Esophagus (tissue), 2 donors: ENCODE data around the gene ANK2. TPM values are rescaled to one million over a fixed set of nuclear protein-coding genes. Genes with fewer than 3 reads are reported as not detected.

ENCODE experiments used
- H3K27ac ChIP-seq, 2 donors: one replicate each; pipeline ENCODE4 v1.5.1; 2013; ENCODE audit warnings: low read depth in 2 of 2, mild to moderate bottlenecking in 2 of 2, inconsistent platforms in 1 of 2, low read length in 1 of 2, moderate library complexity in 1 of 2
- H3K27me3 ChIP-seq, 2 donors: one replicate each; pipeline ENCODE4 v1.6.1; 2013; ENCODE audit warnings: low read length in 2 of 2, control low read depth in 1 of 2, mild to moderate bottlenecking in 1 of 2; ENCODE audit not compliant: insufficient read depth in 2 of 2, control insufficient read depth in 1 of 2
- H3K36me3 ChIP-seq, 2 donors: one replicate each; pipeline ENCODE4 v1.6.1; 2013; ENCODE audit warnings: low read length in 1 of 2; ENCODE audit not compliant: control insufficient read depth in 2 of 2, insufficient read depth in 2 of 2
- H3K4me1 ChIP-seq, 2 donors: one replicate each; pipeline ENCODE4 v1.6.1; 2013; ENCODE audit warnings: low read length in 1 of 2; ENCODE audit not compliant: control insufficient read depth in 2 of 2, insufficient read depth in 2 of 2
- H3K4me3 ChIP-seq, 2 donors: one replicate each; pipeline ENCODE4 v1.5.1; 2013; ENCODE audit warnings: low read length in 2 of 2, mild to moderate bottlenecking in 2 of 2, low read depth in 1 of 2, moderate library complexity in 1 of 2
- H3K9me3 ChIP-seq, 2 donors: one replicate each; pipeline ENCODE4 v1.6.1; 2013; ENCODE audit warnings: mild to moderate bottlenecking in 2 of 2, low read depth in 1 of 2, low read length in 1 of 2, moderate library complexity in 1 of 2; ENCODE audit not compliant: control insufficient read depth in 2 of 2, insufficient read depth in 1 of 2
- WGBS, 2 donors: extraction: QIAGEN DNeasy Blood & Tissue Kit; methylation state at CpG; one replicate each; pipeline ENCODE4 v1.1.7; 2013; 5-methylcytosine and 5-hydroxymethylcytosine counted together
- polyA plus RNA-seq, 2 donors: library from polyadenylated mRNA; stranded (reverse); fragments of 200-250 nt; gene quantifications; one replicate each; pipeline ENCODE4 v1.2.3, GENCODE V29; 2013
- donor health status: healthy with polysubstance abuse.
- donor health status: Bipolar disorder and iron deficiency.

ANK2 gene
- polyA plus RNA-seq, 2 donors: 0.51 to 1.4 TPM

- Histone ChIP-seq H3K4me1 (no peaks in the 10 kb centered on the region), H3K27me3 (no peaks in the 10 kb centered on the region), H3K4me3 (no peak overlapping the region), H3K27ac (no peak overlapping the region), H3K36me3 (no peaks in the 10 kb centered on the region), H3K9me3 (no peaks in the 10 kb centered on the region)
- WGBS, 2 donors: 75 to 79% methylated on average over 5 of the region's 5 CpGs
Measured at GRCh38 chr4:113322736-113323135, 273.3 kb downstream of the ANK2 start.

GRCh38 chr4:113325876-113326615 lies 276.6 kb downstream of the ANK2 start:
- no peaks in the 10 kb centered on the region for H3K36me3 ChIP-seq
- no peaks in the 10 kb centered on the region for H3K4me1 ChIP-seq
- H3K27ac ChIP-seq: no peak overlapping the region
- H3K4me3 ChIP-seq: no peak overlapping the region
- H3K9me3 ChIP-seq: no peaks in the 10 kb centered on the region
- WGBS, 2 donors: 72 to 77% methylated on average over 5 of the region's 5 CpGs
- no peaks in the 10 kb centered on the region for H3K27me3 ChIP-seq

- H3K27me3 ChIP-seq: no peaks in the 10 kb centered on the region
- no peaks in the 10 kb centered on the region for H3K36me3 ChIP-seq
- no peaks in the 10 kb centered on the region for H3K4me1 ChIP-seq
- H3K9me3 ChIP-seq: no peaks in the 10 kb centered on the region
- 84% methylated on average over 4 of the region's 4 CpGs for WGBS, 2 donors
- H3K4me3 ChIP-seq: no peak overlapping the region
- no peak overlapping the region for H3K27ac ChIP-seq
Measured at GRCh38 chr4:113327494-113327893, 278.0 kb downstream of the ANK2 start.

GRCh38 chr4:113328514-113328913 lies 279.1 kb downstream of the ANK2 start:
- 93 to 95% methylated on average over 3 of the region's 3 CpGs for WGBS, 2 donors
- Histone ChIP-seq H3K4me1 (no peaks in the 10 kb centered on the region), H3K27me3 (no peaks in the 10 kb centered on the region), H3K27ac (no peak overlapping the region), H3K36me3 (no peaks in the 10 kb centered on the region), H3K9me3 (no peaks in the 10 kb centered on the region), H3K4me3 (no peak overlapping the region)

GRCh38 chr4:113330200-113330599 lies 280.7 kb downstream of the ANK2 start:
- no peaks in the 10 kb centered on the region for H3K4me1 ChIP-seq
- H3K36me3 ChIP-seq: no peaks in the 10 kb centered on the region
- no peak overlapping the region for H3K27ac ChIP-seq
- WGBS, 2 donors: 95 to 96% methylated on average over 12 of the region's 12 CpGs
- H3K27me3 ChIP-seq: no peaks in the 10 kb centered on the region
- H3K4me3 ChIP-seq: no peak overlapping the region
- H3K9me3 ChIP-seq: no peaks in the 10 kb centered on the region

- no peak overlapping the region for H3K4me3 ChIP-seq
- H3K9me3 ChIP-seq: no peaks in the 10 kb centered on the region
- H3K27ac ChIP-seq: no peak overlapping the region
- H3K36me3 ChIP-seq: no peaks in the 10 kb centered on the region
- WGBS, 2 donors: 62 to 75% methylated on average over 6 of the region's 6 CpGs
- H3K27me3 ChIP-seq: no peaks in the 10 kb centered on the region
- H3K4me1 ChIP-seq: no peaks in the 10 kb centered on the region
Measured at GRCh38 chr4:113331811-113332210, 282.4 kb downstream of the ANK2 start.

GRCh38 chr4:113332701-113333100 lies 283.2 kb downstream of the ANK2 start:
- no peak overlapping the region for H3K4me3 ChIP-seq
- no peak overlapping the region for H3K27ac ChIP-seq
- no peaks in the 10 kb centered on the region for H3K9me3 ChIP-seq
- no peaks in the 10 kb centered on the region for H3K36me3 ChIP-seq
- no peaks in the 10 kb centered on the region for H3K27me3 ChIP-seq
- H3K4me1 ChIP-seq: no peaks in the 10 kb centered on the region
- 90 to 92% methylated on average over 5 of the region's 5 CpGs for WGBS, 2 donors

- WGBS, 2 donors: 90 to 95% methylated on average over 10 of the region's 10 CpGs
- H3K4me3 ChIP-seq: no peak overlapping the region
- no peaks in the 10 kb centered on the region for H3K27me3 ChIP-seq
Measured at GRCh38 chr4:113335746-113336145, 286.3 kb downstream of the ANK2 start.

GRCh38 chr4:113336556-113336955 lies 287.1 kb downstream of the ANK2 start:
- 65 to 68% methylated on average over 2 of the region's 2 CpGs for WGBS, 2 donors
- no peak overlapping the region for H3K4me3 ChIP-seq
- no peaks in the 10 kb centered on the region for H3K9me3 ChIP-seq
- H3K27ac ChIP-seq: no peak overlapping the region
- H3K36me3 ChIP-seq: no peaks in the 10 kb centered on the region
- H3K27me3 ChIP-seq: no peaks in the 10 kb centered on the region
- no peaks in the 10 kb centered on the region for H3K4me1 ChIP-seq

More at GRCh38 chr4:113335746-113336145, 286.3 kb downstream of the ANK2 start:
- H3K27ac ChIP-seq: no peak overlapping the region
- H3K36me3 ChIP-seq: no peaks in the 10 kb centered on the region
- no peaks in the 10 kb centered on the region for H3K4me1 ChIP-seq
- H3K9me3 ChIP-seq: no peaks in the 10 kb centered on the region

GRCh38 chr4:113339430-113339813 lies 290.0 kb downstream of the ANK2 start:
- Histone ChIP-seq H3K36me3 (no peaks in the 10 kb centered on the region), H3K4me3 (no peak overlapping the region), H3K27me3 (no peaks in the 10 kb centered on the region), H3K4me1 (no peaks in the 10 kb centered on the region), H3K27ac (no peak overlapping the region), H3K9me3 (no peaks in the 10 kb centered on the region)
- WGBS, 2 donors: 52 to 68% methylated on average over 4 of the region's 4 CpGs
